HG02970 (cell line): ENCODE measurements around the gene CNPY1.

Experiments used
- ATAC-seq: cut with Tn5 transposase; IDR thresholded peaks from one replicate; pipeline ENCODE4 v1.9.1; 2021; ENCODE audit warnings: mild to moderate bottlenecking, moderate library complexity, moderate number of reproducible peaks; ENCODE audit not compliant: unreplicated experiment, low FRiP score

The CNPY1 gene

GRCh38 chr7:155470686-155471638 lies 75.4 kb downstream of the CNPY1 start:
- ATAC-seq: no peak

DNA sequence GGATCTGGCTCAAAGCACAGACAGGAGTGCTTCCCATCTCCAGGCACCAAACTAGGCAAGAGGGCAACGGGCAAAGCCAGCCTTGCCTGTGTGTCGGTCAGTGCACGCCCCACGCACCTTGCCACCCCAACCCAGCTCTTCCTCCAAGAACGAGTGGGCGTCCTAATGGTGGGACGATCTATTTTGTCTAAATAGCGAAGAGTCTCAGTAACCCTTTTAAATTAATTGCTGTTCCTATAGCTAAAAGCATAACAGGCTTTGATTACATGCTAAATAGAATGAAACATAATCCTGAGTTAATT lies 76.2 kb downstream of the CNPY1 start:
- no peak for ATAC-seq

GRCh38 chr7:155469311-155470185 lies 76.8 kb downstream of the CNPY1 start:
- no peak for ATAC-seq

GRCh38 chr7:155468785-155469148 lies 77.6 kb downstream of the CNPY1 start:
- ATAC-seq: no peak

DNA sequence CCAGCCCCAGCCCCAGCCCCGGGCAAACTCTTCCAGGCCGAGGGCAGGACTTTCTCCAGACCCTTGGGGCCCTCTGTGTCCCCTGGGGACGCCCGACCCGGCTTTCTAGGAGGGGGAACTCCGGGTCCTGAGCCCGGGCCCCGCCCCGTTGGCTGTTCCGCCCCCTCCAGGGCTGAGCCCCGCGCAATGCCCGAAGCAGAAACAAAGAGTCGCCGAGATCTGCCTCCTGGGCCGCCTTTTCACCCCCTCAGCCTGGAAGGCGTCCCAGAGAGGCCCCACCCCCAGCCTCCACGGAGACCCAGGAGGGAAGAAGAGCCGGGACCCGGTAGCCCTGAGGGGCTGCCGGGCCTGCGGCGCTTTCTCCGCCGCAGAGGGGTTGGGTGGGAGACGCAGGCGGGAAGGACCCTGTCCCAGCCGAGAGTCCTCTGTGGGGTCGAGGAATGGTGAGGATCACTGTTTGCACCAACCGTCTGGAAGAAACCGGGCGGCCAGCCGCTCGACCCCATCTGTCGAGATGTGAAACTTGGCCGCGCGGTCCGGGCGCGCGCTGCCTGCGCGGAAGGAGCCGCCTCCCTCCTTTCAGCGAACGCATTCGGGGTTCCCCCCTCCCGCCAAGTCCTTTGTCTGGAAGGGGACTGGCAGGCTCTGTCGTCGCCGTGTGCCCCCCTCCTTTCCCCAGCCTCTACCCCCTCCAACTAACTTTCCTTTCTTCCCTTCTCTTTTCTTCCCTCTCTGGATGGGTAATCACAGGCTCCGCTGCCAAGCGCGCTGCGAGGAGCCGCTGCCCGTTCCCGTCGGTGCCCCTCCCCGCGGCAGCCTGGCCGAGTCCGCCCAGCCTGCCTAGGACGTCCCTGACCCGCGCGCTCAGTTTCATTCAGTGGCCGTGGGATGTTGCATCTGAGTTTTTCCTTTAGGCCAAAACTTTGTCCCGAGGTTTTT lies 78.2 kb downstream of the CNPY1 start:
- no peak for ATAC-seq

GRCh38 chr7:155466814-155467733 lies 79.3 kb downstream of the CNPY1 start:
- ATAC-seq: no peak

- ATAC-seq: no peak
Measured at GRCh38 chr7:155466142-155466813, 80.1 kb downstream of the CNPY1 start.

DNA sequence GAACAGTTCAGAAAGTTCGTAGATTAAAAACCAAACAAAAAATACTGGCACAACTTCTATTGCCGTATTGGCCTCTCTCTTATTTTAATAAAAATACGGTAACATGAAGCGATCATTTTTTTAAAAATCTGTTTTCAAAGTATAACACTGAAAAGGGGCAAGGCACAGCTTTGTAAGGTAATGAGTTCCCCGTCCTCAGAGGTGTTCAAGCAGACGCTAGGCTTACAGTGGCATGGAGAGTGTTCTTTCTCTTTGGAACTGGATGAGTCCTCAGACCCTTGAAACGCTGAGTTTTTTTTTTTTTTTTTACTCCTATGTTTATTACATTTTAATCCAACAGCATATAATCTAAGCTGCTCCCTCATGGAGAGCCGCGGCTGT lies 80.6 kb downstream of the CNPY1 start:
- ATAC-seq: no peak

GRCh38 chr7:155464948-155465739 lies 81.2 kb downstream of the CNPY1 start:
- ATAC-seq: no peak

- ATAC-seq: no peak
Measured at GRCh38 chr7:155464183-155464582, 82.2 kb downstream of the CNPY1 start.

- no peak for ATAC-seq
Measured at GRCh38 chr7:155463114-155463811, 83.1 kb downstream of the CNPY1 start.

GRCh38 chr7:155462163-155462735 lies 84.1 kb downstream of the CNPY1 start:
- no peak for ATAC-seq

- no peak for ATAC-seq
Measured at GRCh38 chr7:155461631-155462030, 84.7 kb downstream of the CNPY1 start.

GRCh38 chr7:155460926-155461613 lies 85.3 kb downstream of the CNPY1 start:
- ATAC-seq: no peak

- no peak for ATAC-seq
Measured at GRCh38 chr7:155459700-155460461, 86.5 kb downstream of the CNPY1 start.
